HepG2 (cell line): ENCODE data around the gene CHRNA3. TPM values are rescaled to one million over a fixed set of nuclear protein-coding genes. Genes with fewer than 3 reads are reported as not detected.
A peak's percentile ranks its signal among the peaks of the same experiment; 100 is the strongest.

Experiments used
- ATAC-seq: fragments of 200-7000 bp; cut with Tn5 transposase; 3 replicates; pipeline ENCODE4 v1.9.1; 2020; ENCODE audit warnings: mild to moderate bottlenecking, moderate library complexity
- BruUV-seq: library from RNA; stranded (reverse); fragments of 400-500 nt; replicated peaks from 2 replicates; lab custom pipeline; 2021; lab: Mats Ljungman, UMichigan
- CTCF ChIA-PET: fragments of 300-600 bp; formaldehyde crosslinking; extraction: SDS; loops from one replicate; lab custom pipeline; 2021; ENCODE audit warnings: low total read pairs, inconsistent platforms, low intra/inter-chr PET ratio; lab: Yijun Ruan, JAX
- POLR2A ChIA-PET: fragments of 350-600 bp; sonication (Branson Sonifier 250); formaldehyde crosslinking; loops from one replicate; lab custom pipeline; 2020; ENCODE audit warnings: antibody characterized with exemption, inconsistent platforms; lab: Yijun Ruan, JAX
- DNase-seq: peaks from one replicate; pipeline ENCODE4 v3.0.0-alpha.2; 2015; ENCODE audit warnings: low spot score
- FAIRE-seq: peaks from 3 replicates; lab custom pipeline; 2011; peaks lifted over from hg19 to GRCh38; lab: Jason Lieb, UNC
- H2AFZ ChIP-seq: one replicate; pipeline ENCODE4 v1.6.1; 2011; ENCODE audit warnings: low read length, inconsistent platforms
- H3K27ac ChIP-seq: fragments of 300-600 bp; 3 replicates; pipeline ENCODE4 v1.8.0; 2011; ENCODE audit warnings: mixed run types, mild to moderate bottlenecking, mixed read lengths, low read length, inconsistent platforms; ENCODE audit not compliant: insufficient read depth; ENCODE audit errors: extremely low read length
- H3K27me3 ChIP-seq, 2 experiments: fragments of 200-600 bp in 1 of 2; 2 replicates in 1 of 2; 3 replicates in 1 of 2; pipeline versions ENCODE4 v1.6.0 to v1.8.0; 2011; ENCODE audit warnings: low read length in 2 of 2, mild to moderate bottlenecking in 2 of 2, moderate library complexity in 2 of 2, inconsistent platforms in 1 of 2; ENCODE audit not compliant: insufficient read depth in 2 of 2, control insufficient read depth in 1 of 2
- H3K36me3 ChIP-seq, 2 experiments: fragments of 200-600 bp in 1 of 2; replicated peaks in 1 of 2; 2 replicates in 1 of 2; 3 replicates in 1 of 2; pipeline versions ENCODE4 v1.5.1 to v1.8.0; 2011; ENCODE audit warnings: low read length in 2 of 2, inconsistent platforms in 1 of 2; ENCODE audit not compliant: insufficient read depth in 2 of 2, control insufficient read depth in 1 of 2
- H3K4me1 ChIP-seq: 2 replicates; pipeline ENCODE4 v1.5.1; 2012; ENCODE audit warnings: low read length, inconsistent platforms; ENCODE audit not compliant: insufficient read depth
- H3K4me2 ChIP-seq: 2 replicates; pipeline ENCODE4 v1.6.0; 2011; ENCODE audit warnings: low read depth, low read length, inconsistent platforms
- H3K4me3 ChIP-seq, 3 experiments: fragments of 200-600 bp in 1 of 3; sonication (generic), shearing (Covaris generic) in 1 of 3; replicated peaks in 1 of 3; 2 replicates each; pipeline ENCODE4 v1.5.1; 2011 to 2016; ENCODE audit warnings: low read length in 3 of 3, inconsistent platforms in 2 of 3, low read depth in 2 of 3, mild to moderate bottlenecking in 2 of 3, control low read depth in 1 of 3, mixed read lengths in 1 of 3; ENCODE audit not compliant: insufficient read depth in 1 of 3
- H3K79me2 ChIP-seq: one replicate; pipeline ENCODE4 v1.6.1; 2011; ENCODE audit warnings: low read length, inconsistent platforms; ENCODE audit not compliant: insufficient read depth
- H3K9ac ChIP-seq: 2 replicates; pipeline ENCODE4 v1.6.0; 2011; ENCODE audit warnings: mild to moderate bottlenecking, low read depth, low read length, inconsistent platforms; ENCODE audit not compliant: insufficient read depth
- H3K9me3 ChIP-seq: 2 replicates; pipeline ENCODE4 v1.5.1; 2012; ENCODE audit warnings: mild to moderate bottlenecking, low read length
- H4K20me1 ChIP-seq: 2 replicates; pipeline ENCODE4 v1.6.0; 2011; ENCODE audit warnings: inconsistent platforms, mild to moderate bottlenecking, low read length, moderate library complexity; ENCODE audit not compliant: insufficient read depth
- ARID3A ChIP-seq: IDR thresholded peaks from 2 replicates; pipeline ENCODE4 v1.6.1; 2012; ENCODE audit warnings: low read depth, low read length, improper control_type of control experiment
- CREB3 ChIP-seq: sonication (generic); formaldehyde crosslinking; IDR thresholded peaks from 2 replicates; pipeline ENCODE4 v1.5.0; 2020; ENCODE audit warnings: missing genetic modification reagents
- GABPB1 ChIP-seq: IDR thresholded peaks from 2 replicates; pipeline ENCODE4 v1.6.1; 2016; ENCODE audit warnings: mild to moderate bottlenecking, missing genetic modification reagents, moderate library complexity, missing compliant biosample characterization
- HDAC6 ChIP-seq: fragments of 200-600 bp; sonication (generic); IDR thresholded peaks from 2 replicates; pipeline ENCODE4 v1.7.0; 2017; ENCODE audit warnings: mild to moderate bottlenecking, antibody characterized with exemption, low read length, low read depth
- JDP2 ChIP-seq: sonication (generic); formaldehyde crosslinking; IDR thresholded peaks from 2 replicates; pipeline ENCODE4 v1.8.1; 2022; ENCODE audit warnings: missing genetic modification reagents, borderline replicate concordance
- LBX2 ChIP-seq: sonication (generic); formaldehyde crosslinking; IDR thresholded peaks from 2 replicates; pipeline ENCODE4 v1.5.0; 2020; ENCODE audit warnings: missing genetic modification reagents, mild to moderate bottlenecking, borderline replicate concordance
- MAFK ChIP-seq, 2 experiments: IDR thresholded peaks in 1 of 2; conservative IDR thresholded peaks in 1 of 2; 2 replicates each; pipeline ENCODE4 v1.6.1; 2011; ENCODE audit warnings: improper control_type of control experiment in 2 of 2, low read length in 2 of 2
- NCOR1 ChIP-seq: fragments of 200-600 bp; sonication (generic); IDR thresholded peaks from 2 replicates; pipeline ENCODE4 v1.7.0; 2017; ENCODE audit warnings: antibody characterized with exemption, low read length, borderline replicate concordance
- PLRG1 ChIP-seq: fragments of 450-650 bp; conservative IDR thresholded peaks from 2 replicates; pipeline ENCODE4 v1.6.1; 2016
- POLR2AphosphoS5 ChIP-seq: IDR thresholded peaks from 2 replicates; pipeline ENCODE4 v1.6.1; 2012; ENCODE audit warnings: low read depth, low read length
- POLR2G ChIP-seq: fragments of 200-400 bp; formaldehyde crosslinking; IDR thresholded peaks from 2 replicates; pipeline ENCODE4 v1.6.1; 2018; ENCODE audit warnings: mild to moderate bottlenecking, low read depth, low read length, moderate library complexity
- TRIM24 ChIP-seq: sonication (generic); formaldehyde crosslinking; IDR thresholded peaks from 2 replicates; pipeline ENCODE4 v1.8.0; 2022; ENCODE audit warnings: mild to moderate bottlenecking, missing genetic modification reagents
- ZNF225 ChIP-seq: sonication (generic); formaldehyde crosslinking; IDR thresholded peaks from 2 replicates; pipeline ENCODE4 v1.4.0; 2020; ENCODE audit warnings: mild to moderate bottlenecking, missing genetic modification reagents
- ZNF766 ChIP-seq: sonication (generic); formaldehyde crosslinking; IDR thresholded peaks from 2 replicates; pipeline ENCODE4 v1.5.0; 2020; ENCODE audit warnings: missing genetic modification reagents, borderline replicate concordance
- ZNF777 ChIP-seq: sonication (generic); formaldehyde crosslinking; IDR thresholded peaks from 2 replicates; pipeline ENCODE4 v1.4.0; 2020; ENCODE audit warnings: missing genetic modification reagents
- WGBS: methylation state at CpG from one replicate; pipeline ENCODE4 v1.1.6; 2017; ENCODE audit warnings: low lambda C conversion rate; 5-methylcytosine and 5-hydroxymethylcytosine counted together
- in situ Hi-C: cut with HindIII; loops from 2 replicates; pipeline ENCODE4 v1.10.0; 2017; ENCODE audit warnings: low pct_unique_long_range_greater_than_20kb; ENCODE audit not compliant: extremely low pct_ligation_motif_present
- intact Hi-C: fragments of 100-400 bp; cut with micrococcal nuclease; formaldehyde crosslinking; loops from one replicate; pipeline ENCODE4 v1.10.0; 2022; ENCODE audit not compliant: unreplicated experiment
- polyA plus RNA-seq, 8 experiments: library from polyadenylated mRNA; depleted of rRNA in 3 of 8; stranded (reverse) in 7 of 8; unstranded in 1 of 8; fragments of >200 nt; fragmentation: Illumina TruSeq in 4 of 8; extraction: Trizol in 4 of 8; gene quantifications; 2 replicates each; pipeline versions ENCODE4 v1.2.1 to v1.2.3, GENCODE V29; 2011 to 2016; ENCODE audit warnings: low read depth in 4 of 8, missing spikeins in 1 of 8, mixed read lengths in 1 of 8; ENCODE audit not compliant: insufficient read depth in 1 of 8
- total RNA-seq, 5 experiments: library from RNA; depleted of rRNA; stranded (reverse); fragments of >200 nt; fragmentation: Illumina TruSeq; extraction: Trizol; gene quantifications; 2 replicates each; pipeline ENCODE4 v1.2.3, GENCODE V29; 2016; ENCODE audit warnings: low read depth in 1 of 5

The CHRNA3 gene
- total and polyA plus RNA-seq, 2 of the 13 experiments (the other 11 are each of a cell fraction or from before 2014, with no cell fraction given), result not detected

GRCh38 chr15:78550815-78551214 lies 70.0 kb downstream of the CHRNA3 start (continued):
- TF ChIP-seq LBX2 (CRISPR knock-in tag) (no peak), POLR2AphosphoS5 (peak; percentile 20; the same call in 1 of the 2 replicates), CREB3 (no peak), POLR2G (peak; percentile 17; the same call in 1 of the 2 replicates)

- H3K4me3 ChIP-seq, result no peak overlapping the region
- no peak overlapping the region for H2AFZ ChIP-seq
- no peaks in the 10 kb centered on the region for H3K27me3 ChIP-seq
- 91% methylated on average over 6 of the region's 6 CpGs for WGBS
- no peaks in the 10 kb centered on the region for H3K4me1 ChIP-seq
- H3K9me3 ChIP-seq, result no peaks in the 10 kb centered on the region
- H3K9ac ChIP-seq, result no peak overlapping the region
- TSS peak; percentile 7 for BruUV-seq
- H3K36me3 ChIP-seq, result peaks cover 13 to 30% of the 10 kb centered on the region in 2 experiments
- no peak for FAIRE-seq
- intact Hi-C loops (no loop called here), in situ Hi-C loops (no loop called here)
- POLR2A ChIA-PET, result interaction anchor here (1.2 to 3.0 kb wide), 2 partner anchors 9 to 15 kb away, joined by 5 to 15 read pairs; partner anchors contain the start of genes CHRNA5 and PSMA4
- no peak for ATAC-seq
- H3K27ac ChIP-seq, result no peak overlapping the region
- H4K20me1 ChIP-seq, result no peaks in the 10 kb centered on the region
- no peak overlapping the region for H3K4me2 ChIP-seq
- TF ChIP-seq ZNF225 (CRISPR knock-in tag) (no peak), ARID3A (no peak), GABPB1 (CRISPR knock-in tag) (no peak), TRIM24 (CRISPR knock-in tag) (no peak), MAFK (conservative IDR thresholded peaks at IDR 0.05 in 1 of 2, IDR thresholded peaks at IDR 0.05 in 1 of 2; ENCODE audit: low read length in 2 of 2) (no peak), ZNF766 (no peak), ZNF777 (CRISPR knock-in tag) (no peak), PLRG1 (no peak), NCOR1 (no peak), HDAC6 (no peak), JDP2 (no peak)
- CTCF ChIA-PET, result no interaction called here
- no peak for DNase-seq
- no peaks in the 10 kb centered on the region for H3K79me2 ChIP-seq
Observed at GRCh38 chr15:78550194-78550593, 70.6 kb downstream of the CHRNA3 start.
